GM19395 (cell line): ENCODE measurements around the gene FAM83G.
"Not testable (repeated sequence)": the region's sequence is repeated elsewhere in the genome, so short reads cannot be mapped to it uniquely, and the experiment has no call there.

ENCODE experiments used
- ATAC-seq: cut with Tn5 transposase; IDR thresholded peaks from one replicate; pipeline ENCODE4 v1.9.1; 2021; ENCODE audit warnings: mild to moderate bottlenecking, moderate library complexity; ENCODE audit not compliant: unreplicated experiment

The FAM83G gene

DNA sequence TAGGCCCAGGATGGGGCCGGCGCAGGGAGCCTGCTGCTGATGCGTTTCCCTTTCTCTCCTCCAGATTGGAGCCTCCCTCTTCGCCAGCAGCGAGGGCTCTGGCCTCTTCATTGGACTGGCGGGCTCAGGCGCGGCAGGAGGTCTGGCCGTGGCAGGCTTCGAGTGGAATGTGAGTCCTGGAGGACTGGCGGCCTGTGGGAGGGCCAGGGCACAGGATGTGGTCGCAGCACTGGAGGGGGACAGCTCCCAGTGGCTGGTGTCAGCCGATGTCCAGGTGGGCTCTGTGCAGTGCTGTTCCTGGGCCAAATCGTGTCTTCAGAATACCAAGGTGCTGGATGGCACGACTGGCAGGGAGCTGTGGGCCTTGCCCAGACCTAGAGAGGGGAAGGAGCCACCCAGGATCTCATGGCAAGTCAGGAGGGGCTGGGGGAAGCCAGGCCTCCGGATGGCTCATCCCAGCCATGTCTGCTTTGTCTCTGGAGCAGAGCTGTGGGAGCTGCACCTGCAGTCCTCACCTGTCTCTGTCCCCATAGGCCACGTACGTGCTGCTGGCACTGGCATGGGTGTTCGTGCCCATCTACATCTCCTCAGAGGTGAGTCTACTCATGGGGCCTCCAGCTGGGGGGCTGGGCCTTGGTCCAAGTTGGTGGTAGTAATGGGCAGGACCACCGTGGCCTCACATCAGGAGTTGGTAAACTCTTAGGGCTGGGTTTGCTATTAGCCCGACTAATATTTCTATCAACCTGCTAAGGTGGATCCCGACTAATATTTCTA, 45.3 kb downstream of the FAM83G start:
- ATAC-seq, result no peak

DNA sequence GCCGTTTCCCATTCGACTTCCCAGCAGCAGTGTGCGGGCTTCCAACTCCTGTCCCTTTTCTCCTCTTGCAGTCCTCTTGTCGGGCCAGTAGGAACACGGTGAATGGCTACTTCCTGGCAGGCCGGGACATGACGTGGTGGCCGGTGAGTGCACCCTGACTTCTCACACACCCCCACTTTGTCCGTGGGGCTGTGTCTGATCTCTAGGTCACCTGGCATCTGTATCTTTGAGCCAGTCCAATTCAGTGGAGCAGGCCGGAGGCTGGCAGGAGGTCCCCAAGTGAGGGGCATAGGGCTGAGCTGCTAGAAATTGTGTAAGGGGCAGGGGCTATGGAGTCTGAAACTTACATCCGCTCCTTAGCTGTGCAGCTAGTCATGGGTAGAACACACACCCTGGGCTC, 46.0 kb downstream of the FAM83G start:
- no peak for ATAC-seq

DNA sequence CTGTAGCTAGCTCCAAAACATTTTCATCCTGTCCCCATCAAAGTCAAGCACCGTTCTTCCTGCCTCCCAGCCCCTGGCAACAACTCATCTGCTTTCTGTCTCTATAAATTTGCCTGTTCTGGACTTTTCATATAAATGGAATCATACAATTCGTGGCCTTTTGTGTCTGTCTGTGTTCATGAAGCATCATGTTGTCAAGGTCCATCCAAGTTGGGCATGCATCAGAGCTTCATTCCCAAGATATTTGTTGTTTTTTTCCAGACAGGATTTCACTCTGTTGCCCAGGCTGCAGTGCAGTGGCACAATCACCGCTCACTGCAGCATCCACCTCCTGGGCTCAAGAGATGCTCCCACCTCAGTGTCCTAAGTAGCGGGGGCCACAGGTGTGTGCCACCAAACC, 46.7 kb downstream of the FAM83G start:
- no peak for ATAC-seq

DNA sequence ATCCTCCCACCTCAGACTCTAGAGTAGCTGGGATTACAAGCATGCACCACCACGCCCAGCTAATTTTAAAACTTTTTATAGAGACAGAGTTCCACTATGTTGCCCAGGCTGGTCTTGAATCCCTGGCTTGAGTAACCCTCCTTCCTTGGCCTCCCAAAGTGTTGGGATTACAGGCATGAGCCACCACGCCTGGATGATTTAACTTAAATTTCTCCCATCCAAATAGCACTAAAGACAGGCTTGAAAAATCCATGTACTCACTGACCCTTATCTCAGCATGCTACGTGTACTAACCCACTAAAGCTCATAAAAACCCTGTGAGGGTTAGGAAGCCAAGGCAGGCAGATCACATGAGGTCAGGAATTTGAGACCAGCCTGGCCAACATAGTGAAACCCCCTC, 48.0 kb downstream of the FAM83G start:
- ATAC-seq, result no peak

DNA sequence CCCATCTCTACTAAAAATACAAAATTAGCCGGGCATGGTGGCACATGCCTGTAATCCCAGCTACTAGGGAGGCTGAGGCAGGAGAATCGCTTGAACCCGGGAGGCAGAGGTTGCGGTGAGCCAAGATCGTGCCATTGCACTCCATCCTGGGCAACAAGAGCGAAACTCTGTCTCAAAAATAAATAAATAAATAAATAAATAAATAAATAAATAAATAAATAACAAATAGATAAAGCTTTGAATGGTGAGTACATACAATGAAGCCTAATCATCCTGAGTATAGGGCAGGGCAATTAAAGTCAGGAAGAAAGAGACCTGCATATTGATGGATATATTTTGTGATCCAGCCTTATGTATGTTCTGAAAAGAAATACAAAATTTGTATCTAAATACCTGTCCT, 48.5 kb downstream of the FAM83G start:
- not testable (repeated sequence) for ATAC-seq

DNA sequence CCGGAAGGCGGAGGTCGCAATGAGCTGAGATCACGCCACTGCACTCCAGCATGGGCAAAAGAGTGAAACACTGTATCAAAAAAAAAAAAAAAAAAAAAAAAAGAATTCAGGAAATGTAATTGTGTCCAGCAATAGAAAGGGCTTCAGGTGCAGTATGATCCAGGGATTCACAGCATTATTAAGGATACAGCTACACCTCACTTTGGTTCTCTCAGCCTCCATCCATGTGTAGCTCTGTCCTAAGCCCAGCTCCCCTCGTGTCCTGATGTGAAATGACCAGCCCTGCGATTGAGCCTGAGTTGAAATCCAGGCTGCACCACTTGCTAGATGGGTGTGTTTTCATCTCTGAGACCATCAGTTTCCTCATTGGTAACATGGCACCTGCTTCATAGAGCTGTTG, 49.6 kb downstream of the FAM83G start:
- no peak for ATAC-seq

DNA sequence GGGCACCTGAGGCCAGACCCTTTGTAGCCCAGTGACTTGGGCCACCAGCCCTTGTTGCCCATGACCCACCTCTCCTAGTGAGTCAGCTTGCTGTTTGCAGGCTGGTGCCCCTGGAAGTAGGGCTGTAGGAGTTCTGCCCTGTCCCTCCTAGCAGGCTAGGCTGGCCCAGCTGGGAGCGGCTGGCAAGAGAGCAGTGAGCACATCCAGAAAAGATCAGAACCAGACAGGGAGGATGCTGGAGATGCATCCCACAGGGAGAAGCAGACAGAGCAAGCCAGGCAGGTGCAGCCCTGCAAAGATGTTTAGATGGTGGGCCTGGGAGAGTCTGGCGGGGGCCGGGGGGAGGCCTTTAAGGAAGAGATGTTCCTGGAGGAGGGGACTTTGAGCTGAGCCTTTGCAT, 50.2 kb downstream of the FAM83G start:
- ATAC-seq, result no peak

DNA sequence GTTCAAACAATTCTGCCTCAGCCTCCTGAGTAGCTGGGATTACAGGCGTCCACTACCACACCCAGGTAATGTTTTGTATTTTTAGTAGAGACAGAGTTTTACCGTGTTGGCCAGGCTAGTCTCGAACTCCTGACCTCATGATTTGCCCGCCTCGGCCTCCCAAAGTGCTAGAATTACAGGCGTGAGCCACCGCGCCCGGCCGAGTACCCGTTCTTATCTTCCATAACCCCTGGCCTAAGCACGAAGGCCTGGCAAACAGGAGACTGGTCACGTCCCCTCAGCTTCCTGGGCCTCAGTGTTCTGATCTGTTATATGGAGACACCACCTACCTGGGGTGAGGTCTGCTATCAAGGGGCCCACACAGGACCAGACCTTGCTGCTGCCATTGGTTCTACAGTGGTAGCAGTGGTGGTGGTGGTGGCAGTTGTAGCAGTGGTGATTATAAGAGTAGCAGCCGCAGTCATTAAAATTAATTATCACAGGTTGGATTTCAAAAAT, 51.3 kb downstream of the FAM83G start:
- no peak for ATAC-seq

DNA sequence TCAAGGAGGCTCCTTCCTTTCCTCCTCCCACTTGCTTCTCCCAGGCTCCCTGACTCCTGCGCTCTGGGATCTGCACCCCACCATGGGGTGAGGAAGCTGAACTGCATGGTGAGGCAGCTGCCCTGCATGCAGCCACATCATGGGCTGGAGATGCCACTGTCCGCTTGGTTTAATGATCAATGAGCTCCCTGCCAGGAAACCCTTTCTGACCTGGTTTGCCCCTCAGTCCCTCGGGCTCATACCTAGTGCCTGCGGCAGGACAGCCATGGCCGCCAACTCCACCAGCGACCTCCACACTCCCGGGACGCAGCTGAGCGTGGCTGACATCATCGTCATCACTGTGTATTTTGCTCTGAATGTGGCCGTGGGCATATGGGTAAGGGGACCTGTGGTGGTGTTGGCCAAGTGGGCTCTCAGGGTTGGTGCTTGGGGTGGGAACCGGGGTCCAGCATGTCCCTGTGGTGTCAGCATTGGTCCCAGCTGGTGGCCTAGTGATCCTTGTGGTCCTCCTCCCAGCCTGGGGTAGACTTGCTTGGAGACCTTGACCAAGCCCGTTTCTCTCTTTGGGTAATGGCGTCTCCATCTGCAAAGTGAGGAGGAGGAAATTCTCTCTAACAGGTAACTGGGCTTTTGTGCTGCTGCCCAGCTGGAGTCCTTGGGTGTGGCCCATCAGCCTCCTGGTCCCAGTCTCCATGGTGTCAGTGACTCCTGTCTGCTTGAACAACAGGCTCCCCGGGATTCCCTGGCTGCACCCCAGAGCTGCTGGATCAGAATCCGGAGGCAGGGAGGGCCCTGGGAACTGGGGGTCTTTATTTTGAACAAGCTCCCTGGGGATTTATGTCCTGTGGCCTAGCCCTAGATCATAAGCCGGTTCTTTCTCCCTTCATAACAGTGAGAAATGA, 52.4 kb downstream of the FAM83G start, which contains the start of gene SLC5A10:
Gene SLC5A10, plus strand, starts transcription at position 225 of the 902 bp plus-strand sequence. Its CDS starts 41 bp downstream, at position 266.
- no peak for ATAC-seq

DNA sequence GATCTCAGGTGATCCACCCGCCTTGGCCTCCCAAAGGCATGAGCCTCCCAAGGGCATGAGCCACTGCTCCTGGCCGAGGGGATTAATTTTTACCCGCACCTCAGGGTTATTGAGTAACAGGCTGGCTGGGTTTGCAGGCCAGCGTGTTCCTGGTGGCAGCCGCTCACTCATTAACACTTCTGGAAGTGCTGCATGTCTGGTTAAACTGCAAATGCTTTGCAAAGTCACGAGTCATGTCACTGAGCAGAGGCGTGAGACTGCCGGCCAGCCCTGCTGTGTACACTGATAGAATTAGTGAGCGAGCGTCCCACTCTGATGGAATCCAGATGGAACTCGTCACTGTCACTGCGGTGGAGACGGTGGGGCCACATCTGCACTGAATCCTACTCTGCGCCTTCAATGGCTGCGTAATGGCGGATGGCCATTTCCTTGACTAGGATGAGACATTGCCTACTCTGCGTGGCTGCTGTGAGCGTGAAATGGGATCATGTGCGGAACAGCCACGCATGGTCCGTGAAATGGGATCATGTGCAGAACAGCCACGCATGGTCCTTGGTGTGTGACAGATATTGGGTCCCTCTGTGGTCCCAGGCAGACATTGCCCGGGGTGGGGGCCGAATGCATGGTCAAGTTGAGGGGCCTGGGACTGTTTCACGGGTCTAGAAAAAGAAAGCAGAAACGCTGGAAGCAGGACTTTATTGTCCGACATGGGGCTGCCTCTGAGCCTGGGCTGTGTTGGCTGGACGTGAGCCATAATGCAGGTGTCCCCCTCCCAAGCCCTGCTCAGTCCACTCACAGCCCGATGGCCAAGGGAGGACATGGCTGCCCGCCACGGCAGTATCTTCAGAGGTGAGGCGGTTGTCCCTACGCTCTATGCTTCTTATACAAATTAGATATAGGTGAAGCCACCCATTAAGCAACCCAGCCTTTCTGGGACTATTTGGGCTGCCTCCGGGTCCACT, 53.3 kb downstream of the FAM83G start:
- ATAC-seq, result no peak

DNA sequence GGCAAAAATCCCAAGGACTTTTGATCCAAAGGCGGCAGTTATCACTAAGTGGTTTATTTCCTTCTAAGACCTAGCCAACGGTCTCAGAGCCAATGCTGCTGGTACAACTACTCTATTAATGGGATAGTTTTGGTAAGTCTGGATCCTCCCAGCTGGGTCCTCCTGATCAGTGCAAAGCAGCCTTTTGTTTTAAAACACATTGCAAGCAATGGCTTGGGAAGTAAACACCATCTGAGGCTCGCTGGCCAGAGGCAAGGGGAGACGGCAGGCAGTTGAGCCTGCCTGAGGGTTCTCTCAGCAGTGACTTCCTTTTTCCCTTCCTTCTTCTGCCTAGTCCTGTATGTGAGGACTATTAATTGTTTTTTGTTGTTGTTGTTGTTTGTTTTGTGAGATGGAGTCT, 54.2 kb downstream of the FAM83G start:
- ATAC-seq, result no peak

DNA sequence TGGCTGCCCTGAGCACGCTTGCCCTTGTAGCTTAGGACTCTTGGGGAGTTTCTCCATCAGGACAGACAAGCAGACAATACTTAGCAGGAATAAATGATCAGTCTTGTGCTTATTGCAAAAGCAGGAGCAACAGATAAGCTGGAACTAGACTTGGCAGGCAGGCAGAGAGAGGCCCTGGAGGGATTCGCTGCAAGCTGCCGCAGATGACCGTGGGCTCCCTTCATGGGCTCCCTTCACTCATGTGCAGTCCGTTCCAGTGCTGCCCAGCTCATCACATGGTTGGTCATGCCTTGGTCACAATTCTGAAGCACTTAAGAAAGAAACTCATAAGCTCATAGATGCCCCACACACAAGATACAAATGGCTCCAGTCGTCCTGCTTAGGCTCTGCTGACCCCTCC, 55.0 kb downstream of the FAM83G start:
- no peak for ATAC-seq

DNA sequence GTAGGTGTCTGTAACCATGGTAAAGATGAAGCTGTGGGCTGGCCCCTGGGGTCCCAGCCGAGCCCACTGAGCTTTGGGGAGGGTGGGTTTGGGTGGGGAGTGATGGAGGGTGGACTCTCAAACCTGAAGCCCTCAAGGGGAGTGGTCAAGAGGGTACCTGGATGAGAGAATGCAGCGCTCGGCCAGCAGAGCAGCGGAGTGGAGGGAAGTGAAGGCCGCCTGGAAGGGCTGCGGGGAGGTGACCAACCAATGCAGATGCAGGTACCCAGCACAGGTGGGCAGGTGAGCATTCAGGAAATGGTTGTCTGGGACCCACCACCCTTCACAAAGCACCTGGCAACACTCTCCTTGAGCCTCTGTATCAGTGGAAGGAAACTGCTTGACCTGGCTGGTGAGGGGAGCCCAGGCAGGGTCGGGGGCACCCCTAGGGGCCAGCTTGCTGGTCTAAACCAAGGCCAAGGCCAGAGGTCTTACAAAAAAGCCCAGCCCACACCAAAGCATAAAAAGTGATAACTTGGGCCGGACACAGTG, 56.0 kb downstream of the FAM83G start:
- ATAC-seq, result no peak

DNA sequence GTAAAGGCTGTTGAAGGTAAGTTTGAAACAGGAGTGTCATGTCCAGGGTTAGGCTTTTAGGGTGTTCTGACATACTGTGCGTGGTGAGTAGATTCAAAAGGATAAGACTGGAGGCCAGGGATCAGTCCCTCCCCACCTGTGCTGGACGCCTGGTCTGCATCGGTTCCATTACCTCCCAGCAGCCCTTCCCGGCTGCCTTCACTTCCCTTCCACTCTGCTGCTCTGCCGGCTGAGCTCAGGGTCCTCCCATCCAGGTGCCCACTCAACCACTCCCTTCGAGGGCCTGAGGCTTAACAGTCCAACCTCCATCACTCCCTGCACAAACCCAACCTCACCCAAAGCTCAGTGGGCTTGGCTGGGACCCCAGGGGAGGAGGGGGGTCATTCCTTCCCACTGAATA, 56.7 kb downstream of the FAM83G start:
- ATAC-seq, result no peak

DNA sequence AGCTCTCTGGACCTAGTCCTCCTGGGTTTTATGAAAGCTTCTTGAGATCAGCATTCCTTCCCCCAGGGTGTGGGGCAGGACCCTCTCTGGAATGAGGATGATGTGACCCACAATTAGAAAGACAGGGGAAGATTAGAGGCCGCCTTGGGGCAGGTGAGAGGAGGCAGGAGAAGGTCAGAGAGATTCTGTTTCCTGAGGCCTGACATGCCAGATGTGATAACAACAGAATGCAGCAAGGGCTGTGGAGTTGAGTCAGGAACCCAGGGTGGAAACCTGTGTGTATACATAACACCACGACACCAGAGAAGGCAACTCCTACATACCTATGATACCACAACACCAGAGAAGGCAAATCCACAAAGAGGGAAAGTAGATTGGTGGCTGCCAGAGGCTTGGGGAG, 58.0 kb downstream of the FAM83G start:
- no peak for ATAC-seq

DNA sequence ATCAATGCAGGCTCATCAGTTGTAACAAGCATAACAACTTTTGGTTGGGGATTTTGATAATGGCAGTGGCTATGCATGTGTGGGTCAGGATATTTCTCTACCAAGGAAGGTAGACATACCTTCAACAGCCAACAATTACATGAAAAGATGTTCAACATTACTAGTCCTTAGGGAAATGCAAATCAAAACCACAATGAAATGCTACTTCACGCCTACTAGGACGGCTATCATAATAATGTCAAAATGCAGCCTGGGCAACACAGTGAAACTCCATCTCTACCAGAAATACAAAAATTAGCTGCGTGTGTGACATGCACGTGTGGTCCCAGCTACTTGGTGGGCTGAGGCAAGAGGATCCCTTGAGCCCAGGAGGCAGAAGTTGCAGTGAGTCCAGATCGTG, 59.9 kb downstream of the FAM83G start:
- no peak for ATAC-seq

DNA sequence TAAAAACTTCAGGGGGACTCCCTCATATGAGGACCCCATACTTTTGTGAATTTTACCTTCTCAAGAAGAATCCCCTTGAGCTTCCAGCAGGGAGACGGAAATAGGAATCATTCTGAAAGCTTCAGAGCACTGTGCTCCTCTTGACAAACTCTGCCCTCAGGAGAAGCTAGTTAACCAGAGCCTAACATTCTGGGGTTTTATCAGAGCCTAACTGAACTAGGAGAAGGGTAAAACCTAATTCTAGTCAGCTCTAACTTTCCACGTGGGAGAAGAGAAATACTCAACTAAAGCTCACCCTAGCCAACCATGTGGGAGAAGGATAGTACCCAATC, 65.9 kb downstream of the FAM83G start:
- ATAC-seq, result no peak

DNA sequence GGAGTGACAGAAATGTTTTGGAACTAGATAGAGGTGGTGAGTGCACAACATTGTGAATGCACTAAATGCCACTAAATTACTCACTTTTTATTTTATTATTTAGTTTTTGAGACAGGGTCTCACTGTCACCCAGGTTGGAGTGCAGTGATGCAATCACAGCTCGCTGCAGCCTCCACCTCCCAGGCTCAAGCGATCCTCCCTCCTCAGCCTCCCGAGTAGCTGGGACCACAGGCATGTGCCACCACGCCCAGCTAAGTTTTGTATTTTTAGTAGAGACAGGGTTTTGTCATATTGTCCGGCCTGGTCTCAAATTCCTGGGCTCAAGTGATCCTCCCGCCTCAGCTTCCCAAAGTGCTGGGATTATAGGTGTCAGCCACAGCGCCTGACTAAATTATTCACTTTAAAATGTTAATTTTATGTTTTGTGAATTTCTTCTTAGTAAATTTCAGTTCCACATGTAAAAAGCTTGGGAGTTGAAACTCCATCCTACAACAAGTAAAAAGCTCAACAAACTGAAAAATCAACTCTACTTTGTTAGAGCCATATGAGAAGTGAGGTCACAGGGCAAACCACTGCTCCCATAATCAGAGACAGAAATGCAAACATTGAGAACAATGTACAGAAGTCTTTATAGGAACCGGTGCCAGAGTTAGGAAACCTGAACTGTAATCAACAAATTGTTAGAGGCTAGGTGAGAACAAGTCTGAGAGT, 66.4 kb downstream of the FAM83G start:
- ATAC-seq, result no peak

DNA sequence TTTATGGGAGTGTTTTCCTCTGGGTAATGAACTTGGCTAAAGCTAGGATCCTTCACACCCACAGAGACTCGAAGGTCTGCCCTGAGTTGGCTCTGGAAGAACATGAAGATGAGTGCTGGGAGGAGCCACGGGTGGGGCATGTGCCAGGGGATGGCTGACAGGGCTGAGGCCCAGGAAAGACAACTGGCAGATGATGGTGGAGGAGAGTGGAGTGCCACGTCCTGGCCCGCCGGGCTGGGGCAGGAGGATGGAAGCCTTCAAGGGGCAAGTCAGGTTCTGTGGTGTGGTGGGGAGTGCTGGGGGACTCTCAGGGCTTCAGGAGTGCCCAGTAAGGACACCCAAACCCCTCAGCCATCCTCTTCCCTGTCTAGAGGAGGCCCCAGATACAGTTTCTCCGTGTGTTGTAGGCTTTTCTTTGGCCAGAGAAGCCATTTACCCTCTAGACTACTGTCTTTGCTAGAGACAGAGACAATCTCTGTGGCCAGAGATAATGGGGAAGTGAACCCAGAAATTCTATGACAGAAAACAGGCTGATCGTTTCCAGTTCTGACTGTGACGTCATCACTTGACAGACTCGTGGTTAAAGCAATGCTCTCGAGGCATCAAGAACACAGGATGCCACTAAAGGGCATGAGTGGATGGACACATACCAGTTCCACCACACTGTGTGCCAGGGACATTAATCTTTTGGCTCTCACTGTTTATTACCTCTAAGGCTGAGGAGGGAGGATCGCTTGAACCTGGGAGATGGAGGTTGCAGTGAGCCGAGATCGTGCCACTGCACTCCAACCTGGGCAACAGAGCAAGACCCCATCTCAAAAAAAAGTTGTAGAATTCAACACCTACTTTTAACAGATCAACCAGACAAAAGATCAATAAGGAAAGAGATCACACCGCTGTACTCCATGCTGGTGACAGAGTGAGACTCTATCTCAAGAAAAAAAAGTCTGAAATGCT, 71.2 kb downstream of the FAM83G start:
- no peak for ATAC-seq
